Measurements from ENCODE around the gene ITGB8. TPM values are rescaled to one million over a fixed set of nuclear protein-coding genes. Genes with fewer than 3 reads are reported as not detected.

The ITGB8 gene
- total RNA-seq, 1 donor, result 11.3 TPM

DNA sequence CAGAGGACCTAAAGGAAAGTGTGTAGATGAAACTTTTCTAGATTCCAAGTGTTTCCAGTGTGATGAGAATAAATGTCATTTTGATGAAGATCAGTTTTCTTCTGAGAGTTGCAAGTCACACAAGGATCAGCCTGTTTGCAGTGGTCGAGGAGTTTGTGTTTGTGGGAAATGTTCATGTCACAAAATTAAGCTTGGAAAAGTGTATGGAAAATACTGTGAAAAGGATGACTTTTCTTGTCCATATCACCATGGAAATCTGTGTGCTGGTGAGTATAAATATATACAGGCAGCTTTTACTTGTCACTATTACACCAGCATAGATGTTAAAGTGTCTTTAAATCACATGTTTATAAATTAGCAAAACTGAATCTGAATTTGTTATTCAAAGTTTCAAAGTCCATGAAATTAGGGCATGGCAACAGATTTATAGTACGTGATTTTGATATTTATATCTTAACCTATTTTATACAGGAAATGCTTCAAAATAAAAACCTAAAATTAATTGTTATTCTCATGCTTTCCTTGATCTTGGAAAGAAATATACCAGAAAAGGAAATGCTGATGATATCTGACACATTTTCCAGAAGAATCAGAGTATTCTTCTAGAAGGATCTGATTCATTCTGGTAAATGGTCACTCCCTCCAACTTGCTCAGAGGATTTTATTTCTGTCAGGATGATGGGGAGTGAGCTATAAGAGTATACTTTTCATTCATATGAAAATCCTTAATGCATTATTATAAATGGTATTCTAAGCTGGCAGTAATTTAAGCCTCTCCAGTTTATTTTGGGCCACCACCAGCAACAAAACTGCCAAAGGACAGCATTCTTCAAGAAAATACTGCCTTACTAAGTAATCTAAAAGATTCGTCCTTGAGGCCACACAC, 71.4 kb downstream of the ITGB8 start:
- Histone ChIP-seq H3K4me1 (ENCODE audit: insufficient read depth, low read length) (peaks cover 5% of the 10 kb centered on the region), H3K27me3 (ENCODE audit: insufficient read depth, low read length) (no peaks in the 10 kb centered on the region), H3K9me3 (ENCODE audit: low read depth, low read length) (no peaks in the 10 kb centered on the region), H3K4me3 (ENCODE audit: low read length) (no peak overlapping the region)

GRCh38 chr7:20402747-20403230, 72.1 kb downstream of the ITGB8 start:
- Histone ChIP-seq H3K27me3 (ENCODE audit: insufficient read depth, low read length) (no peaks in the 10 kb centered on the region), H3K9me3 (ENCODE audit: low read depth, low read length) (no peaks in the 10 kb centered on the region), H3K4me1 (ENCODE audit: insufficient read depth, low read length) (peaks cover 7% of the 10 kb centered on the region), H3K4me3 (ENCODE audit: low read length) (no peak overlapping the region)

- no peaks in the 10 kb centered on the region for H3K9me3 ChIP-seq (ENCODE audit: low read depth, low read length)
- H3K4me3 ChIP-seq (ENCODE audit: low read length), result no peak overlapping the region
- H3K27me3 ChIP-seq (ENCODE audit: insufficient read depth, low read length), result no peaks in the 10 kb centered on the region
- H3K4me1 ChIP-seq (ENCODE audit: insufficient read depth, low read length), result peaks cover 12% of the 10 kb centered on the region
Observed at GRCh38 chr7:20403331-20403730, 72.6 kb downstream of the ITGB8 start.

DNA sequence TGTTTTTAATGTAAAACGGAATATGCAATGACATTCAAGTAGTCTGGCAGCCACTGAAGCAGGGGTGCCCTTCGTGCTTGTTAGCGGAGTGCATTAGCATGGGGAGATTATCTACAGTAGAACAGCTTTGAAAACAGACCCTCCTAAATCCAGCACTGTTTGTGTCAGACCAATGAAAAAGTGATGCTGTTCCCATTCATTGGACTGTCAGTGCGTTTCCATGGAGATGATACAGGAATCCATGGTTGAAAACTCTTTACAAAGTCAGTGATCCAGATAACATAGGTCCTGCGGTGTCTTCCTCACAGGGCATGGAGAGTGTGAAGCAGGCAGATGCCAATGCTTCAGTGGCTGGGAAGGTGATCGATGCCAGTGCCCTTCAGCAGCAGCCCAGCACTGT, 73.6 kb downstream of the ITGB8 start:
- Histone ChIP-seq H3K4me3 (ENCODE audit: low read length) (no peak overlapping the region), H3K9me3 (ENCODE audit: low read depth, low read length) (no peaks in the 10 kb centered on the region), H3K27me3 (ENCODE audit: insufficient read depth, low read length) (no peaks in the 10 kb centered on the region), H3K4me1 (ENCODE audit: insufficient read depth, low read length) (peaks cover 16% of the 10 kb centered on the region)

DNA sequence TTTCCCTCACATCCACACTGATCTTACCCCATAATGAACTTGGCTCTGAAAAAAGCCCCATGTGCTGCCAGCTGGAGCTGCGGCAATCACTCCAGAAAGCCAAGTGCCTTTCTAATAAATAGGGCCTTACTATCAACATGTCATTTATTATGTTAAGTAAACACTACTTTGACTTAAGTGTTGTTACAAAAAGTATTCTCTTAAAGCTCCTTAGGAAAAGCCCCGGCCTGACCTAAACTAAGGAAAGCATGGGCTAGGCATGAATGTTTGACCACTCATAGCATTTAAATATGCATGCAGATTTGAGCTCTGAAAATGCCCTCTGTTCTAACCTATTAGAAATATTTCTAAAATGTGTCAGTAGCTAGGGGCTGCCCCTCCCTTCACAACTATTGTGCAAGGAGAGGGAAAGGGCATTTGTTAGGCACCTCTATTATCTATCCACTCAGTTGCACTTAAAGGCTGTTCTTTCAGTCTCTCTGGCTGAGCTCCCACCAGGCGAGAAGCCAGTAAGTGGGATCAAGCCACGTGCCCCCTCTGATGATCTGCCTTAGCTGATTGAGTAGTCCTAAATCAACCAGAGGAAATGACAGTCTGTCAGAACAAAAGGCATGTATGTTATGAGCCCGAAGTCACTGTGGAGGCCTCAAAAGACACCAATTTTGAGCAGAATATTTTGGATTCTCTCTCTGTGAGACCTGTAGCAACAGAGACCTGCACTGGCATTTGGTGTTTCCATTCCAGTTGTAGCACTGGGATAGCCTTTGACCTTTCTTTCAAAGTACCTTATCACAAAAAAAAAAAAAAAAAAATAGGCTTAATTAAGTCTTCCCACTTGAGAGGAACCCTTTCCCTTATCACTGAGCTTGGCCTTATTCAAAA, 77.1 kb downstream of the ITGB8 start:
- Histone ChIP-seq H3K4me3 (ENCODE audit: low read length) (no peak overlapping the region), H3K4me1 (ENCODE audit: insufficient read depth, low read length) (peaks cover 22% of the 10 kb centered on the region), H3K27me3 (ENCODE audit: insufficient read depth, low read length) (no peaks in the 10 kb centered on the region), H3K9me3 (ENCODE audit: low read depth, low read length) (no peaks in the 10 kb centered on the region)

GRCh38 chr7:20408467-20408826, 77.7 kb downstream of the ITGB8 start:
- Histone ChIP-seq H3K27me3 (ENCODE audit: insufficient read depth, low read length) (no peaks in the 10 kb centered on the region), H3K4me3 (ENCODE audit: low read length) (no peak overlapping the region), H3K4me1 (ENCODE audit: insufficient read depth, low read length) (peaks cover 21% of the 10 kb centered on the region), H3K9me3 (ENCODE audit: low read depth, low read length) (no peaks in the 10 kb centered on the region)

- no peaks in the 10 kb centered on the region for H3K9me3 ChIP-seq (ENCODE audit: low read depth, low read length)
Observed at GRCh38 chr7:20409961-20410360, 79.3 kb downstream of the ITGB8 start.

GRCh38 chr7:20411372-20411771, 80.7 kb downstream of the ITGB8 start:
- Histone ChIP-seq H3K4me1 (ENCODE audit: insufficient read depth, low read length) (peaks cover 17% of the 10 kb centered on the region), H3K4me3 (ENCODE audit: low read length) (no peak overlapping the region)

More at GRCh38 chr7:20409961-20410360, 79.3 kb downstream of the ITGB8 start:
- Histone ChIP-seq H3K4me3 (ENCODE audit: low read length) (no peak overlapping the region), H3K4me1 (ENCODE audit: insufficient read depth, low read length) (peaks cover 17% of the 10 kb centered on the region), H3K27me3 (ENCODE audit: insufficient read depth, low read length) (no peaks in the 10 kb centered on the region)

DNA sequence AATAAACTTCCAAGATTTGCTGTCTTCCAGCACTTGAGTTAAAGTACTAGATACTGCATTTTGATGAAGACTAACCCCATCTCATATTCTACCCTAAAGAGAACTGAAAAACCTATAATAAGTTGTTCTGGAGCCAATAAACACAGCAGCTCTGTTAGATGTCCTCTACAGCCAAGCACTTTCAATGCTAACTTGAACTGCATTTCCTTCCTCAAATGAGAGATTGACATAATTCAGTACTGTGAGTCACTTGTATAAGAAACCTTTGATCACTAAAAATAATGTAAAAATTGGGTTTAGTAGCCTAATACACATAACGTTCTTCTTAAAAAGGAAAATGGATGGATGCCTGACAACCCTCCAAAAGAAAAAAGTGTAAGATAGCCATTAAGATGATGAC, 81.3 kb downstream of the ITGB8 start:
- Histone ChIP-seq H3K4me1 (ENCODE audit: insufficient read depth, low read length) (peaks cover 18% of the 10 kb centered on the region), H3K9me3 (ENCODE audit: low read depth, low read length) (no peaks in the 10 kb centered on the region), H3K4me3 (ENCODE audit: low read length) (no peak overlapping the region), H3K27me3 (ENCODE audit: insufficient read depth, low read length) (no peaks in the 10 kb centered on the region)

More at GRCh38 chr7:20411372-20411771, 80.7 kb downstream of the ITGB8 start:
- H3K27me3 ChIP-seq (ENCODE audit: insufficient read depth, low read length), result no peaks in the 10 kb centered on the region
- H3K9me3 ChIP-seq (ENCODE audit: low read depth, low read length), result no peaks in the 10 kb centered on the region

DNA sequence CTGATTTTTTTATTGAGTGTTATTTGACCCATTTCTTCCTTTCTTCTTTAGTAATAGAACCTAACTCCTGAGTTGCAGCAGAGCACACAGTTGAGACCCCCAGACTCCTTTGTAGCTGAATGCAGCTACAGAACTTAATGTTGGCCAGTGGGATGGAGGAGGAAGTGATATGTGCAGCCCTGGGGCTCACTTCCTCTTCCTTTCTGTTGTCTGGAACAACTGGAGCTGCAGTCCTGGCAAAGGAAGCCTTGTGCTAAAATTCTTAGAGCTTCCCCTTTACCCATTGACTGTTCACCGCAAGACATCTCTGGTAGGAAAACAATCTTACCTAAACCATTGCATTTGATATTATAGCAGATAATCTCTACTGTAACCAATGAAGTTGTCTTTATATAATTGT, 86.6 kb downstream of the ITGB8 start:
- Histone ChIP-seq H3K4me1 (ENCODE audit: insufficient read depth, low read length) (peaks cover 10% of the 10 kb centered on the region), H3K4me3 (ENCODE audit: low read length) (no peak overlapping the region), H3K9me3 (ENCODE audit: low read depth, low read length) (no peaks in the 10 kb centered on the region), H3K27me3 (ENCODE audit: insufficient read depth, low read length) (no peaks in the 10 kb centered on the region)

DNA sequence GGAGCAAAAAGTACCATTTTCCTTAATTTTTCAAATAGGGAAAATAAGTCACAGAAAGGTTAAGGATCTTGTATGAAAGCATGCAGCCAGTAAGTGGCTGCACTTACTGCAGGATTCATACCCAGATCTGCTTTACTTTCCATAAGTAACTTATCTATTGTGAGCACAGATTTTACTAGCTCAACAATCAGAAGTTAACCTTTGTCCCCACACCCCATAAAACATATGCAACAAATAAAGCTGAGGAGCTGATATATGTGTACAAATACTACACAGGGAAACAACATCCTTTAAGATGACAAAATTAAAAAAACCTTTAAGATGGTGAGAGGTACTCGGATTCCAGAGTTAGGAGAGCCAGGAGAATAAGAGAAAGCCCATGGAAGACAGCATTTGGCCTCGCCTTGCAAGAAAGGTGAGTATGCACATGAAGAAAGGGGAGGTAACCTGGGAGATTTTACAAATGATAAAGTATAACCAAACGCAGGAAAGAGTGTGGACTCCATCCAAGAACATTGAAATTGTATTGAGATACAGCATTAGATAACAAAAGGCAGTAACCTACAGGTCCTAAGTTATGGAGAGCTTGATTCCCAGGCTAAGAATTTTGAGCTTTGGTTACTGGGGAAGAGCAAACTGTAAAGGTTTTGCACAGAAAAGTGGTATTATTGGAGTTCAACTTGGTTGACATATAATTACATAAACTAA, 87.1 kb downstream of the ITGB8 start:
- H3K9me3 ChIP-seq (ENCODE audit: low read depth, low read length), result no peaks in the 10 kb centered on the region
- H3K27me3 ChIP-seq (ENCODE audit: insufficient read depth, low read length), result no peaks in the 10 kb centered on the region
- H3K4me1 ChIP-seq (ENCODE audit: insufficient read depth, low read length), result peaks cover 10% of the 10 kb centered on the region
- no peak overlapping the region for H3K4me3 ChIP-seq (ENCODE audit: low read length)

- Histone ChIP-seq H3K4me3 (ENCODE audit: low read length) (no peak overlapping the region), H3K27me3 (ENCODE audit: insufficient read depth, low read length) (no peaks in the 10 kb centered on the region), H3K4me1 (ENCODE audit: insufficient read depth, low read length) (no peaks in the 10 kb centered on the region), H3K9me3 (ENCODE audit: low read depth, low read length) (peaks cover 10% of the 10 kb centered on the region)
Observed at GRCh38 chr7:20424500-20424899, 93.8 kb downstream of the ITGB8 start.

DNA sequence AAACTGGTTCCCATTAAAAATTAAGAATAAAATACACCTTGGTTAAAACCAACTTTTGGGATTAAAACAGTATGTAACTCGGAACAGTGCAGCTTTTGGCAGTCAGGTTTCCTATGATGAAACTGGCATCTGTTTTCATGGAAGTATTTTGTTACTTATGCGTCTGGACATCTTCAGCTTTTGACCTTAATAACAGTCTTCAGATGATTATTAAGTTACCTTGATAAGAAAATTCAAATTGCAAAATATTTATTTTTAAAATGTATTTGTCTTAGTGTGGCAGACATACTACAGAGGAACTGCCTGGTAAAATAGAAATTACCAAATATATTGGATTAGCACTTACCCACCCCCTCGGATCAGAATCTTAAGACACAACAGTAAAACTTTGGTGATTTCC, 100.0 kb downstream of the ITGB8 start:
- H3K4me1 ChIP-seq (ENCODE audit: insufficient read depth, low read length), result no peaks in the 10 kb centered on the region
- H3K9me3 ChIP-seq (ENCODE audit: low read depth, low read length), result peaks cover 9% of the 10 kb centered on the region

GRCh38 chr7:20431146-20431545, 100.4 kb downstream of the ITGB8 start:
- Histone ChIP-seq H3K9me3 (ENCODE audit: low read depth, low read length) (peaks cover 4% of the 10 kb centered on the region), H3K4me3 (ENCODE audit: low read length) (no peak overlapping the region), H3K4me1 (ENCODE audit: insufficient read depth, low read length) (no peaks in the 10 kb centered on the region), H3K27me3 (ENCODE audit: insufficient read depth, low read length) (no peaks in the 10 kb centered on the region)

More for the DNA sequence above, 100.0 kb downstream of the ITGB8 start:
- Histone ChIP-seq H3K27me3 (ENCODE audit: insufficient read depth, low read length) (no peaks in the 10 kb centered on the region), H3K4me3 (ENCODE audit: low read length) (no peak overlapping the region)

DNA sequence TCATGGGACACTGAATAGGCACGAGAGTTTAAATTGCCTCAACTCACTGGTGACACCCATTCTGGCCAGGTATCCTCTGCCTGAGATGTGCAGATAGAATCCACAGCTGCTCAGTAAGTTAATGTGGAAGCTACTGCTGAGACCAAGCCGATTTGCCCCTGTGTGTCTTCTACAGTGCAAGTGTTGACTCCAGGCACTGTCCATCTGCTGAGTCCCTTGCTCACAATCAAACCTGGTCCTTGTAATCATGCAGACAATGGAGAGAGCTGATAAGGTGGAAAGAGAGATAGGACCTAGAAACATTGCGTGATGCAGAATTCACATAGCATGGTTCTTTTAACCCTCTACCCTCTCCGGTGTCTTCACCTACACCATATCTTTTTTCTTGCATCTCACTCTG, 101.4 kb downstream of the ITGB8 start:
- H3K27me3 ChIP-seq (ENCODE audit: insufficient read depth, low read length), result no peaks in the 10 kb centered on the region
- H3K9me3 ChIP-seq (ENCODE audit: low read depth, low read length), result no peaks in the 10 kb centered on the region
- no peaks in the 10 kb centered on the region for H3K4me1 ChIP-seq (ENCODE audit: insufficient read depth, low read length)
- H3K4me3 ChIP-seq (ENCODE audit: low read length), result no peak overlapping the region
